Left ventricle myocardium inferior (tissue), 1 donor: Measurements from ENCODE around the gene WDHD1. TPM values are rescaled to one million over a fixed set of nuclear protein-coding genes. Genes with fewer than 3 reads are reported as not detected.
"Not testable (repeated sequence)": the region's sequence is repeated elsewhere in the genome, so short reads cannot be mapped to it uniquely, and the experiment has no call there.

ENCODE experiments used
- DNase-seq: peaks from one replicate; pipeline ENCODE4 v3.0.0-alpha.2; 2020
- H3K27ac ChIP-seq: fragments of 200-600 bp; replicated peaks from 2 replicates; pipeline ENCODE4 v1.8.0; 2021
- H3K27me3 ChIP-seq: fragments of 200-600 bp; 2 replicates; pipeline ENCODE4 v1.8.0; 2021; ENCODE audit warnings: low read depth
- H3K36me3 ChIP-seq: fragments of 200-600 bp; 2 replicates; pipeline ENCODE4 v1.8.0; 2021
- H3K4me1 ChIP-seq: fragments of 200-600 bp; 2 replicates; pipeline ENCODE4 v1.8.0; 2021
- H3K4me3 ChIP-seq: fragments of 200-600 bp; 2 replicates; pipeline ENCODE4 v1.8.0; 2021; ENCODE audit warnings: mild to moderate bottlenecking, moderate library complexity
- H3K9me3 ChIP-seq: fragments of 200-600 bp; replicated peaks from 2 replicates; pipeline ENCODE4 v1.8.0; 2021
- intact Hi-C: fragments of 100-400 bp; cut with micrococcal nuclease; formaldehyde crosslinking; loops from one replicate; pipeline ENCODE4 v1.11.0; 2022
- total RNA-seq: library from RNA; stranded (reverse); fragmentation: NEBNext Ultra II Directional; extraction: Animal tissue kit (Norgen Biotek cat#: 25700); gene quantifications from one replicate; pipeline ENCODE4 v1.2.1, GENCODE V29; 2021
- TF ChIP-seq, protein P1 (sequence below): fragments of 200-600 bp; IDR thresholded peaks from 2 replicates; pipeline ENCODE4 v1.8.0; 2021; ENCODE audit warnings: antibody characterized with exemption, mild to moderate bottlenecking, borderline replicate concordance
- donor health status: DM: no; HTN: yes; CAD: no; lungs with severe emphysema.

WDHD1 gene
- total RNA-seq, 1 donor from 2014 or later: 1.3 TPM

DNA sequence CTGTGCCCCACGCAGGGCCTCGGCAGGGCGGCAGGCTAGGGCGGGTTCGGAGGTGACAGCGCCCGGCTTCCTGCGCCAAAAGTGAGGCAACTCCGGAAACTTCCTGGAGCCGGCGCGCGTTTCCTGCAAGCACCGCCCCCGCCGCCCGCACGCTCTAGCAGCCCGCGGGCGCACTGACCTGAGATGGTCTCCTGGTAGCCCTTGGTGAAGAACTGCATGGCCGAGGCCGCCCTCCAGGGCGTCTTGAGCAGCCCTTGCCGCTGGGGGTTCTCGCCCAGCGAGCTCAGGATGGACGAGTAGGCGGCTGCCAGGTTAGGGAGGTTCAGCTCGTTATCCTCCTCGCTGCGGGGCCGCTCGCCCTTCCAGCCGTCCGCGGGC, 124.8 kb downstream of the WDHD1 start:
- H3K36me3 ChIP-seq: no peaks in the 10 kb centered on the region
- no peaks in the 10 kb centered on the region for H3K27me3 ChIP-seq
- peak; percentile 72 for DNase-seq
- H3K4me1 ChIP-seq: peaks cover 25% of the 10 kb centered on the region
- TF ChIP-seq, protein P1, sequence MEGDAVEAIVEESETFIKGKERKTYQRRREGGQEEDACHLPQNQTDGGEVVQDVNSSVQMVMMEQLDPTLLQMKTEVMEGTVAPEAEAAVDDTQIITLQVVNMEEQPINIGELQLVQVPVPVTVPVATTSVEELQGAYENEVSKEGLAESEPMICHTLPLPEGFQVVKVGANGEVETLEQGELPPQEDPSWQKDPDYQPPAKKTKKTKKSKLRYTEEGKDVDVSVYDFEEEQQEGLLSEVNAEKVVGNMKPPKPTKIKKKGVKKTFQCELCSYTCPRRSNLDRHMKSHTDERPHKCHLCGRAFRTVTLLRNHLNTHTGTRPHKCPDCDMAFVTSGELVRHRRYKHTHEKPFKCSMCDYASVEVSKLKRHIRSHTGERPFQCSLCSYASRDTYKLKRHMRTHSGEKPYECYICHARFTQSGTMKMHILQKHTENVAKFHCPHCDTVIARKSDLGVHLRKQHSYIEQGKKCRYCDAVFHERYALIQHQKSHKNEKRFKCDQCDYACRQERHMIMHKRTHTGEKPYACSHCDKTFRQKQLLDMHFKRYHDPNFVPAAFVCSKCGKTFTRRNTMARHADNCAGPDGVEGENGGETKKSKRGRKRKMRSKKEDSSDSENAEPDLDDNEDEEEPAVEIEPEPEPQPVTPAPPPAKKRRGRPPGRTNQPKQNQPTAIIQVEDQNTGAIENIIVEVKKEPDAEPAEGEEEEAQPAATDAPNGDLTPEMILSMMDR: no peak
- H3K27ac ChIP-seq: peak overlapping the region; percentile 88
- intact Hi-C loops: no loop called here
- H3K9me3 ChIP-seq: no peaks in the 10 kb centered on the region
- H3K4me3 ChIP-seq: peak overlapping the region; percentile 99

DNA sequence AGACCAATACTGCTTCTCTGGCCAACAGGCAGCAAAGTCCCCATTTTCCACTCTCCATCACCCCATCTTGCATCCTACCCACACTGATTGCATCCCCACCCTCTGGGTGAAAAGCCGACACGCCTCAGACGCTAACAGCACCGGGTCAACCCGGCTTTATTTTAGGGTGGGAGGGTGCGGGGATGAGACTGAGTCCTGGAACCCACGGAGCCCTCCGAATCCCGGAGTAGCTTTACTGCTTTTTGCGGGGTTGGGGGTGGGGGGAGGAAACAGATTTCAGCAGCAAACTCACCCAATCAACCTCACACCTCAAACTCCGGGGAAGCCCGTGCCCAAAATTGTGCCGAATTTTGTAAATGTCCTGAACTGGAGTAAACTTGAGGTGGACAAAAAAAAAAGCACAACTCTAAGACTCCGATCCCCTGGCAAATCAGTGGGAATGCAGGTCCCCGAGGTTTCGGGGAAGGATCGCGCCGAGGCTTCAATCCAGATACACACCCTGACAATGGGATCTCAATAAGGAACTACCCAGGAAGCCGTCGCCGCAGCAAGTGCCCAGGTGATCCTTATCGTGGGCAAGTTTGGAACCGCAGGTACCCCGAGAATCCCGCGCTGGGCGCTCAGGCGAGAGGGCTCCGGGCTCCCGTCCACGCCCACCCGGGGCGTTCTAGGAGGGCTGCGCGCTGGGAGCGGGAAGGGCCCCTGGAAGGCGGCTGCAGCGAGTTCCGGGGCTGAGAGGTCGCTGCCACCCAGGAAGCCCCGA, 125.3 kb downstream of the WDHD1 start:
- intact Hi-C loops: no loop called here
- peak overlapping the region; percentile 99 for H3K4me3 ChIP-seq
- peak overlapping the region; percentile 88 for H3K27ac ChIP-seq
- TF ChIP-seq, protein P1: no peak
- no peaks in the 10 kb centered on the region for H3K27me3 ChIP-seq
- no peaks in the 10 kb centered on the region for H3K36me3 ChIP-seq
- H3K4me1 ChIP-seq: peaks cover 25% of the 10 kb centered on the region
- no peak for DNase-seq
- H3K9me3 ChIP-seq: no peaks in the 10 kb centered on the region

DNA sequence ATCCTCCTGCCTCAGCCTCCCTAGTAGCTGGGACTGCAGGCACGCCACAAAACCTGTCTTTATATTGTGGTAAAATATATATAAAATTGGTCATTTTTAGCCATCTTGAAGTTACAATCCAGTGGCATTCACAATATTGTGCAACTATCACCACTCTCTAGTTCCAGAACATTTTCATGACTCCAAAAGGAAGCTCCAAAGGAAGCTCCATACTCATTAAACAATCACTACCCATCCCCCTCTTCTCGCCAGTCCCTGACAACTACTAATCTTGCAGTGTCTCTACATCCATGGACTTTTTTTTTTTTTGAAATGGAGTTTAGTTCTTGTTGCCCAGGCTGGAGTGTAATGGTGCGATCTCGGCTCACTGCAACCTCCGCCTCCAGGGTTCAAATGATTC, 127.3 kb downstream of the WDHD1 start:
- H3K9me3 ChIP-seq: no peaks in the 10 kb centered on the region
- no peak overlapping the region for H3K27ac ChIP-seq
- H3K27me3 ChIP-seq: no peaks in the 10 kb centered on the region
- intact Hi-C loops: no loop called here
- no peak for DNase-seq
- no peaks in the 10 kb centered on the region for H3K36me3 ChIP-seq
- TF ChIP-seq, protein P1: no peak
- H3K4me3 ChIP-seq: no peak overlapping the region
- peaks cover 25% of the 10 kb centered on the region for H3K4me1 ChIP-seq

DNA sequence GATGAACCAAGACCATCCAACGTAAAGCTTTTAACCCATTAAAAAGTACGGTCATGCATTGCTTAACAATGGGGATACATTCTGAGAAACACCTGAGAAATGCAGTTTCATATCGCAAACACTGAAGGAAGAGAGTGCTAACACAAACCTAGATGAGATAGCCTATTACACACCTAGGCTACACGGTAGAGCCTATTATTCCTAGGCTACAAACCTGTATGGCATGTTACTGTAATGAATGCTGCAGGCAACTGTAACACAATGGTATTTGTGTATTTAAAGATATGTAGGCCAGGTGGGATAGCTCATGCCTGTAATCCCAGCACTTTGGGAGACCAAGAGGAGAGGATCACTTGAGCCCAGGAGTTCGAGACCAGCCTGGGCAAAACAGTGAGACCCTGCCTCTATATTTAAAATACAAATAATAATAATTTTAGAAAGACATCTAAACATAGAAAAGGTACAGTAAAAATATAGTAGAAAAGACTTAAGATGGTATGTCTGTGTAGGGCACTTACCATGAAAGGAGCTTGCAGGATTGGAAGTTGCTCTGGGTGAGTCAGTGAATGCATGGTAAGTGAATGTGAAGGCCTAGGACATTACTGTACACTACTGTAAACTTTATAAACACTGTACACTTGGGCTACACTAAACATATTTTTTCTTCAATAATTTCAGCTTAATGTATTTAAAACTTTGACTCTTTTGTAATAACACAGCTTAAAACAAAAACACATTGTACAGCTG, 128.9 kb downstream of the WDHD1 start:
- H3K9me3 ChIP-seq, H3K4me3 ChIP-seq, H3K36me3 ChIP-seq, H3K27ac ChIP-seq, DNase-seq, H3K27me3 ChIP-seq, intact Hi-C loops: not testable (repeated sequence)
- H3K4me1 ChIP-seq: peaks cover 24% of the 10 kb centered on the region

DNA sequence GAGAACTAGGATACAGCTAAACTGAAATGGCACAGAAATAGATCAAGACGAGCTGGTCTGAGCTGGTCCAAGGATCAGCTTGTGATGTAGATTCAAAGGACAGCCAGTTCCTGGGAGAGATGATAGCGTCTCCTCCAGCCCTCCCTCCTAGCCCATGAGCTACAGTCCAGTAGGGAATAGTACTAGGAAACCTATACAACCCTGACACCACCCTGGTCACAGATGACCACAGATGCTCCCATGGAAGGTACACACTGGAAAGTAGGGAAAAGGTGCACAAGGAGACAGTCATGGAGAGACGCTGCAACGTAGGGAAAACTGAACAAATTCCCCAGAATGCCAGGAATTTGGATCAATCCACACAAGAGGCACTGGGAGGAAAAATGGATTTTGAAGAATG, 131.2 kb downstream of the WDHD1 start:
- Histone ChIP-seq H3K27ac (no peak overlapping the region), H3K36me3 (no peaks in the 10 kb centered on the region), H3K4me3 (no peak overlapping the region), H3K9me3 (no peaks in the 10 kb centered on the region), H3K4me1 (peaks cover 3% of the 10 kb centered on the region), H3K27me3 (no peaks in the 10 kb centered on the region)
- no peak for DNase-seq
- TF ChIP-seq, protein P1: no peak
- intact Hi-C loops: no loop called here

DNA sequence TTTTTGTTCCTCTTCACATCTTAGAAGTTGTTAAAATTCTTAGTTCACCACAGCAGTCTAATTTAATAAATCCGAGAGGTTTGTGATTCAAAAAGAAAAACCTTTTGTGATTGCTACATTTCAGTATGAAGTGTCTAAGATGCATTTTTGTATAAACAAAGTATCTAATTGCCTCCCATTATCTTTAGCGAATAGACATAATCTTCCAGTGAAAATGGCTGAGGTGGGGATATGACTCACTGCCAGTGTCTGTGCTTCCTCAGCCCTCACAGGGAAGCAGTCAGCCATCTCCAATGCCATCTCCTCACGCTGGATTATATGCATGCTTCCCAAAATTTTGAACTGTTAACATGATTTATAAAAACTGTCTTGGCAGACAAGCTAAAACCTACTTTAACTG, 131.9 kb downstream of the WDHD1 start:
- Histone ChIP-seq H3K9me3 (no peaks in the 10 kb centered on the region), H3K27me3 (no peaks in the 10 kb centered on the region), H3K36me3 (no peaks in the 10 kb centered on the region), H3K27ac (no peak overlapping the region), H3K4me1 (no peaks in the 10 kb centered on the region), H3K4me3 (no peak overlapping the region)
- intact Hi-C loops: no loop called here
- DNase-seq: no peak
- TF ChIP-seq, protein P1: no peak
